ENCODE data around the gene LMOD2.
"Not testable (repeated sequence)": the region's sequence is repeated elsewhere in the genome, so short reads cannot be mapped to it uniquely, and the experiment has no call there.

LMOD2 gene

GRCh38 chr7:123655614-123656013, at the start of gene LMOD2:
TSS of gene LMOD2 (plus strand) at chr7:123655866. CDS start at chr7:123655964, 98 bp downstream.
- no peak for DNase-seq

GRCh38 chr7:123607423-123607975, 48.2 kb upstream of the LMOD2 start:
- DNase-seq = no peak

GRCh38 chr7:123608991-123609882, 46.4 kb upstream of the LMOD2 start:
- DNase-seq = no peak

- no peak for DNase-seq
Measured at GRCh38 chr7:123609883-123610239, 45.8 kb upstream of the LMOD2 start.

- no peak for DNase-seq
Measured at GRCh38 chr7:123612024-123612423, 43.6 kb upstream of the LMOD2 start.

GRCh38 chr7:123615344-123615743, 40.3 kb upstream of the LMOD2 start:
- DNase-seq = no peak

- no peak for DNase-seq
Measured at GRCh38 chr7:123616223-123616622, 39.4 kb upstream of the LMOD2 start.

- no peak for DNase-seq
Measured at GRCh38 chr7:123621707-123622106, 34.0 kb upstream of the LMOD2 start.

GRCh38 chr7:123622660-123623386, 32.8 kb upstream of the LMOD2 start:
- no peak for DNase-seq

GRCh38 chr7:123624527-123625183, 31.0 kb upstream of the LMOD2 start:
- DNase-seq = peak; percentile 65

GRCh38 chr7:123625254-123625653, 30.4 kb upstream of the LMOD2 start:
- no peak for DNase-seq

GRCh38 chr7:123627851-123628250, 27.8 kb upstream of the LMOD2 start:
- DNase-seq = no peak

GRCh38 chr7:123628829-123629228, 26.8 kb upstream of the LMOD2 start:
- no peak for DNase-seq

GRCh38 chr7:123629281-123629680, 26.4 kb upstream of the LMOD2 start:
- DNase-seq = no peak

GRCh38 chr7:123632808-123633207, 22.9 kb upstream of the LMOD2 start:
- DNase-seq = no peak

GRCh38 chr7:123633553-123633952, 22.1 kb upstream of the LMOD2 start:
- DNase-seq = no peak

GRCh38 chr7:123634011-123634573, 21.6 kb upstream of the LMOD2 start:
- not testable (repeated sequence) for DNase-seq

GRCh38 chr7:123635551-123636359, 19.9 kb upstream of the LMOD2 start:
- DNase-seq = no peak

GRCh38 chr7:123637203-123637602, 18.5 kb upstream of the LMOD2 start:
- DNase-seq = no peak

- no peak for DNase-seq
Measured at GRCh38 chr7:123637878-123638277, 17.8 kb upstream of the LMOD2 start.

- no peak for DNase-seq
Measured at GRCh38 chr7:123639631-123640030, 16.0 kb upstream of the LMOD2 start.

- DNase-seq = no peak
Measured at GRCh38 chr7:123640583-123640982, 15.1 kb upstream of the LMOD2 start.
